Lower leg skin (tissue), 3 donors: ENCODE data around the gene KCTD16.

Experiments used
- POLR2A ChIP-seq, 2 donors: fragments of 450-650 bp; IDR thresholded peaks; one replicate each; pipeline ENCODE4 v1.6.1; 2016 to 2017; ENCODE audit warnings: antibody characterized with exemption in 2 of 2, mild to moderate bottlenecking in 1 of 2, moderate library complexity in 1 of 2
- TF ChIP-seq, protein P1 (sequence below), 3 donors: fragments of 450-650 bp; IDR thresholded peaks; one replicate each; pipeline ENCODE4 v1.5.1; 2016; ENCODE audit warnings: antibody characterized with exemption in 3 of 3, mild to moderate bottlenecking in 3 of 3, moderate library complexity in 2 of 3

DNA sequence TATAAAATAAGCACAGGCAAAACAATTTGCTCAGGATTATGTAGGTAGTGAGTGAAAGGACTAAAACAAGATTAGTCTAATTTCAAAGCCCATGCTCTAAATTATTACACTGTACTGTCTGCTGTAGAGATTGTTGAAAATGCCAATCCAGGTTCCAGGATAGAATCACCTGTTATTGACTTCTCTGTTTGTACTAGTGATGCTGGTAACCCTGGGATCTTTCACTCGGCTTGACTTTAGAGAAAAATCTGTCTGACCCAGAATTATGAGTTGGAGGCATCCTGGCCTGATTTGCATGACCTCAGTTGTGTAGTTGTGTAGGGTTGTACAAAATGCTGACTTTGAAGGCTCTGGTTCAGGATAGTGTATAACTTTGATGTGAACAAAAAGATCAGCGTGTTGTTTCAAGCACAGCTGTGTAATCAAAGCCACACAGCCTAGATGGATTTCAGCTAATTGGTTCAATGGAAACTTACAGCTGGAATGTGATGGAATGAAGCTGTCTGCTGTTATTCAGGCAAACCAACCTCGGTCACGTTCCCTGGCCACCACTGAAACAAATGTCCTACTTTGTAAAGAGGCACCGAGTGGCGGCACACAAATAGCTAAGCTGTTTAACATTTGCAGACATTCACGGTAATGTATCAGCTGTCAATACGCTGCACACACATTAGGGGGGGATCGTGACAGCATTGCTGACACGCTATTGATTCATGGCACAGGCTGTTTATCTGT lies 340.3 kb downstream of the KCTD16 start:
- TF ChIP-seq, protein P1, sequence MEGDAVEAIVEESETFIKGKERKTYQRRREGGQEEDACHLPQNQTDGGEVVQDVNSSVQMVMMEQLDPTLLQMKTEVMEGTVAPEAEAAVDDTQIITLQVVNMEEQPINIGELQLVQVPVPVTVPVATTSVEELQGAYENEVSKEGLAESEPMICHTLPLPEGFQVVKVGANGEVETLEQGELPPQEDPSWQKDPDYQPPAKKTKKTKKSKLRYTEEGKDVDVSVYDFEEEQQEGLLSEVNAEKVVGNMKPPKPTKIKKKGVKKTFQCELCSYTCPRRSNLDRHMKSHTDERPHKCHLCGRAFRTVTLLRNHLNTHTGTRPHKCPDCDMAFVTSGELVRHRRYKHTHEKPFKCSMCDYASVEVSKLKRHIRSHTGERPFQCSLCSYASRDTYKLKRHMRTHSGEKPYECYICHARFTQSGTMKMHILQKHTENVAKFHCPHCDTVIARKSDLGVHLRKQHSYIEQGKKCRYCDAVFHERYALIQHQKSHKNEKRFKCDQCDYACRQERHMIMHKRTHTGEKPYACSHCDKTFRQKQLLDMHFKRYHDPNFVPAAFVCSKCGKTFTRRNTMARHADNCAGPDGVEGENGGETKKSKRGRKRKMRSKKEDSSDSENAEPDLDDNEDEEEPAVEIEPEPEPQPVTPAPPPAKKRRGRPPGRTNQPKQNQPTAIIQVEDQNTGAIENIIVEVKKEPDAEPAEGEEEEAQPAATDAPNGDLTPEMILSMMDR (IDR thresholded peaks at IDR 0.05) = no peak
- no peak for TF ChIP-seq POLR2A (IDR thresholded peaks at IDR 0.05)
